ENCODE measurements around the gene STK38L. TPM values are rescaled to one million over a fixed set of nuclear protein-coding genes. Genes with fewer than 3 reads are reported as not detected.

Gene STK38L
- total RNA-seq, 2 donors from 2014 or later = 17.5 to 28.0 TPM

DNA sequence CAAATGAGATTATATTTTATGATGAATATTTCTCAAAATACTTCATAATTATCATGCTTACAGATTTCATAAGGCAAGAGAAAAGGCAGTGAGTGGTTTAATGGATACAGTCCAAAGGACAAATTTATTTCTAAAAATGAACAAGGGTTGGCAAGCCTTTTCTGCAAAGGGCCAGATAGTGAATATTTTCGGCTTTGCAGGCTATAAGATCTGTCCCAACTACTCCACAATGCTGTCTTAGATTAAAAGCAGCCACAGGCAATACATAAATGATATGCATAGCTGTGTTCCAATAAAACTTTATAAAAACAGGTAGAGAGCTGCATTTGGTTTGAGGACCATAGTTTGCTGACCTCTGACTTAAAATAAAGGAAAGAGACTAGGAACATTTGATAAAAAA, 42.9 kb upstream of the STK38L start:
- 64 to 68% methylated on average over 1 of the region's 1 CpG for WGBS, 2 donors
- DNase-seq (no peak), ATAC-seq (no peak)
- Histone ChIP-seq H3K4me3 (no peak overlapping the region), H3K27ac (no peak overlapping the region), H3K27me3 (no peaks in the 10 kb centered on the region), H3K9me3 (no peaks in the 10 kb centered on the region), H3K36me3 (replicated peaks in 1 of 2; ENCODE audit: insufficient read depth in 1 of 2, low read depth in 2 of 2) (no peaks in the 10 kb centered on the region), H3K4me1 (no peaks in the 10 kb centered on the region)
- intact Hi-C loops (cut with DNase I) = no loop called here
- no peak for TF ChIP-seq POLR2A (IDR thresholded peaks at IDR 0.05)
- TF ChIP-seq, protein P1, sequence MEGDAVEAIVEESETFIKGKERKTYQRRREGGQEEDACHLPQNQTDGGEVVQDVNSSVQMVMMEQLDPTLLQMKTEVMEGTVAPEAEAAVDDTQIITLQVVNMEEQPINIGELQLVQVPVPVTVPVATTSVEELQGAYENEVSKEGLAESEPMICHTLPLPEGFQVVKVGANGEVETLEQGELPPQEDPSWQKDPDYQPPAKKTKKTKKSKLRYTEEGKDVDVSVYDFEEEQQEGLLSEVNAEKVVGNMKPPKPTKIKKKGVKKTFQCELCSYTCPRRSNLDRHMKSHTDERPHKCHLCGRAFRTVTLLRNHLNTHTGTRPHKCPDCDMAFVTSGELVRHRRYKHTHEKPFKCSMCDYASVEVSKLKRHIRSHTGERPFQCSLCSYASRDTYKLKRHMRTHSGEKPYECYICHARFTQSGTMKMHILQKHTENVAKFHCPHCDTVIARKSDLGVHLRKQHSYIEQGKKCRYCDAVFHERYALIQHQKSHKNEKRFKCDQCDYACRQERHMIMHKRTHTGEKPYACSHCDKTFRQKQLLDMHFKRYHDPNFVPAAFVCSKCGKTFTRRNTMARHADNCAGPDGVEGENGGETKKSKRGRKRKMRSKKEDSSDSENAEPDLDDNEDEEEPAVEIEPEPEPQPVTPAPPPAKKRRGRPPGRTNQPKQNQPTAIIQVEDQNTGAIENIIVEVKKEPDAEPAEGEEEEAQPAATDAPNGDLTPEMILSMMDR (IDR thresholded peaks at IDR 0.05) = no peak

DNA sequence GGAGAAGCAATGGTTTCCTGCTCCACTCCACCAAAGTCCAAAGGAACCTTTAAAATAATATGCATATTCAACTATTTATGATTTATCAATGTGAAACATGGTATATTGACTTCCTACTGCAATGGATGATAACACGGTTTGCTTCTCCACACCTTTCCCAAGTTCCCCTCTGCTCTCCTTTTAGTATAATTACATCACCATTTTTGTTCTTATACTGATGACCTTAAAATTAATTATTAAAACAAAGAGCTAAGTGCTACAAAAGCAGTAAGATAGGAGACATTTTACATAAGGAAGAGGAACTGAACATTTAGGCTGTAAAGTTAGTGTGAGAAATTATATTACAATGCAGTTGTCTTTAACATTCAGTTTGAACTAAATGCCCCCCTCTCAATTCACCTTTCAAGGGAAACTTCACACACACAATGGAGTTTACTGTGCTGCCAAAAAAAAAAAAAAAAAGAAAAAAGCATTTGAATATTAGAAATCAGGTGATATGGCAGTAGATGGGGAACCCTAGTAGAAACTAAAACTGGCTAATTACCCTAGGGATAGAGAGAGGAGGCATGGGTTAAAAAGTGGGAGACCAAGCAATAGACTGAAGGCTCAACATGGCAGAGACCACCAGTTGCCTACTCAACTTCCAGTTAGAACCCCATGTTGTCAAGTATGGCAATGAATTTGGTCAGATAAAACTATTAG, 37.1 kb upstream of the STK38L start:
- peak overlapping the region in 1 of 4 donors; percentile 37 for H3K27ac ChIP-seq
- 57 to 62% methylated on average over 1 of the region's 1 CpG for WGBS, 2 donors
- intact Hi-C loops (cut with DNase I) = no loop called here

DNA sequence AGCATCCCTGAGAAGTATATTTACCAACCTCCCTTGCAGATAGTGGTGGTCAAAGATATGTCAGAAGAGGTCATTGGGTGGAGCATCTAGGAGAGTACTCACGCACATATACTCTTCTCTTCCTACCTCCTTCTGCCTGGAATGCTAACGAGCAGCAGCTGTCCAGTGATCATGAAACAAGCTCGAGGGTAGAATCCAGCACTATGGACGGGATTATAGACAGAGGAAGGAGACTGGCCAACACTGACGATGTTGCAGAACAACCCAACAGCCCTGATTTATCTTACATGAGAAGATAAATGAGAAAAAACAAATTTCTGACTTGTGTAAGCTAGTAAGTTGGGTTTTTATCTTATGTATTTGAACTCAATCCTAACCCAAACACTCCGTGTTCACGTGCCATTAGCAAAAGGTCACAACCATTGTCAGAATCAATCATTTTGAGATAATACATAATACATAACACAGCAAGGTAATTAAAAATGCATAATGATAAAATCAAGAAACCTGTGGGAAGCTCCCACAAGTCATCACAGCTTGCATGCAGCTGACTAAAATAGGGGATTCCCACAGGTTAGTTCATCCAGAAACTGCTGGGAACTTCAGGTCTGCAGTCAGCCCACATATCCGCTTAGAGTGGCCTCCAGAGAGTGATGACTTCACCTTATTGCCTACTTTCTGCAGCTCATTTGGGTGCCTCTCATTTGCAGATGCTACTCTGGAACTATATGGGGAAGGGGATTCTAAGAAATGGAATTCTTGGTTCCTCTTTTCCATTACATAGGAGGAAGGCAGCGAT, 36.3 kb upstream of the STK38L start:
- H3K27ac ChIP-seq = peak overlapping the region in 3 of 4 donors; percentile 1 to 37 (median 9)
- peaks cover 12% of the 10 kb centered on the region for H3K4me1 ChIP-seq
- H3K4me3 ChIP-seq = no peak overlapping the region
- ATAC-seq (peak; percentile 77), DNase-seq (peak in 3 of 4 donors; percentile 19 to 70 (median 45))
- H3K9me3 ChIP-seq = no peaks in the 10 kb centered on the region
- intact Hi-C loops (cut with DNase I) = no loop called here
- TF ChIP-seq POLR2A (IDR thresholded peaks at IDR 0.05) = no peak
- TF ChIP-seq, protein P1 (IDR thresholded peaks at IDR 0.05) = no peak
- no peaks in the 10 kb centered on the region for H3K27me3 ChIP-seq
- 17 to 25% methylated on average over 9 of the region's 9 CpGs for WGBS, 2 donors
- no peaks in the 10 kb centered on the region for H3K36me3 ChIP-seq (replicated peaks in 1 of 2; ENCODE audit: insufficient read depth in 1 of 2, low read depth in 2 of 2)

More for the DNA sequence above, 37.1 kb upstream of the STK38L start:
- Histone ChIP-seq H3K36me3 (replicated peaks in 1 of 2; ENCODE audit: insufficient read depth in 1 of 2, low read depth in 2 of 2) (no peaks in the 10 kb centered on the region), H3K4me1 (peaks cover 12% of the 10 kb centered on the region), H3K4me3 (no peak overlapping the region), H3K27me3 (no peaks in the 10 kb centered on the region), H3K9me3 (no peaks in the 10 kb centered on the region)
- DNase-seq (no peak), ATAC-seq (no peak)
- no peak for TF ChIP-seq POLR2A (IDR thresholded peaks at IDR 0.05)
- TF ChIP-seq, protein P1 (IDR thresholded peaks at IDR 0.05) = no peak

DNA sequence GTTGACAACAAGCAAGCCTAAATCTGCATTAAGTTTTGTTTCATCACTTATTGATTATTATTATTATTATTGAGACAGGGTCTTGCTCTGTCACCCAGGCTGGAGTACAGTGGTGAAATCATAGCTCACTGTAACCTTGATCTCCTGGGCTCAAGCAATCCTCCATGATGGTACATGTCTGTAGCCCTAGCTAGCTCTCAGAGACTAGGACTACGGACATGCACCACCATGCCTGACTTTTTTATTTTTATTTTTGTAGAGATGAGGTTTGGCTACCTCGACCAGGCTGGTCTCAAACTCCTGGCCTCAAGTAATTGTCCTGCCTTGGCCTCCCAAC, 35.7 kb upstream of the STK38L start:
- no peak for DNase-seq
- WGBS, 2 donors = 91 to 98% methylated on average over 2 of the region's 2 CpGs

More for the DNA sequence above, 35.7 kb upstream of the STK38L start:
- Histone ChIP-seq H3K27ac (peak overlapping the region in 2 of 4 donors; percentile 1 to 37), H3K27me3 (no peaks in the 10 kb centered on the region), H3K36me3 (replicated peaks in 1 of 2; ENCODE audit: insufficient read depth in 1 of 2, low read depth in 2 of 2) (no peaks in the 10 kb centered on the region), H3K9me3 (no peaks in the 10 kb centered on the region), H3K4me1 (peaks cover 12% of the 10 kb centered on the region), H3K4me3 (no peak overlapping the region)
- intact Hi-C loops (cut with DNase I) = no loop called here
- no peak for ATAC-seq
- TF ChIP-seq, protein P1 (IDR thresholded peaks at IDR 0.05) = no peak
- no peak for TF ChIP-seq POLR2A (IDR thresholded peaks at IDR 0.05)
